Activated naive CD8-positive, alpha-beta T cell treated with anti-CD3 and anti-CD28 coated beads, Interleukin-2, amount 10 ng/mL, durations not matched to agents 7 days and 5 days (primary cell): ENCODE results near the gene TRPM2. TPM values are rescaled to one million over a fixed set of nuclear protein-coding genes. Genes with fewer than 3 reads are reported as not detected.

ENCODE experiments used
- ATAC-seq: fragments of 150-1000 bp; cut with Tn5 transposase; one replicate; pipeline ENCODE4 v1.10.0; 2021; ENCODE audit warnings: low read depth, moderate library complexity
- POLR2A ChIA-PET: fragments of 350-600 bp; sonication (Branson Sonifier 250); formaldehyde crosslinking; loops from one replicate; lab custom pipeline; 2021; ENCODE audit warnings: antibody characterized with exemption; lab: Charles Lee
- DNase-seq: peaks from one replicate; pipeline ENCODE4 v3.0.0; 2021
- H3K27ac Mint-ChIP-seq: one replicate; pipeline ENCODE4 v1.8.0; 2022; ENCODE audit warnings: mild to moderate bottlenecking, mixed read lengths
- H3K27me3 Mint-ChIP-seq: one replicate; pipeline ENCODE4 v1.8.0; 2022; ENCODE audit warnings: mild to moderate bottlenecking, moderate library complexity, mixed read lengths
- H3K36me3 Mint-ChIP-seq: one replicate; pipeline ENCODE4 v1.8.0; 2021; ENCODE audit warnings: mild to moderate bottlenecking, mixed read lengths
- H3K4me1 Mint-ChIP-seq: one replicate; pipeline ENCODE4 v1.8.0; 2021; ENCODE audit warnings: mixed read lengths
- H3K4me3 Mint-ChIP-seq: one replicate; pipeline ENCODE4 v1.8.0; 2022; ENCODE audit warnings: mild to moderate bottlenecking, moderate library complexity, mixed read lengths
- H3K9me3 Mint-ChIP-seq: one replicate; pipeline ENCODE4 v1.8.0; 2021; ENCODE audit warnings: mixed read lengths
- total RNA-seq, 2 experiments: library from RNA; stranded (reverse); gene quantifications; one replicate each; pipeline ENCODE4 v1.2.3, GENCODE V29; 2021

Gene TRPM2
- total RNA-seq, 2 experiments from 2014 or later: 29.6 to 31.1 TPM

DNA sequence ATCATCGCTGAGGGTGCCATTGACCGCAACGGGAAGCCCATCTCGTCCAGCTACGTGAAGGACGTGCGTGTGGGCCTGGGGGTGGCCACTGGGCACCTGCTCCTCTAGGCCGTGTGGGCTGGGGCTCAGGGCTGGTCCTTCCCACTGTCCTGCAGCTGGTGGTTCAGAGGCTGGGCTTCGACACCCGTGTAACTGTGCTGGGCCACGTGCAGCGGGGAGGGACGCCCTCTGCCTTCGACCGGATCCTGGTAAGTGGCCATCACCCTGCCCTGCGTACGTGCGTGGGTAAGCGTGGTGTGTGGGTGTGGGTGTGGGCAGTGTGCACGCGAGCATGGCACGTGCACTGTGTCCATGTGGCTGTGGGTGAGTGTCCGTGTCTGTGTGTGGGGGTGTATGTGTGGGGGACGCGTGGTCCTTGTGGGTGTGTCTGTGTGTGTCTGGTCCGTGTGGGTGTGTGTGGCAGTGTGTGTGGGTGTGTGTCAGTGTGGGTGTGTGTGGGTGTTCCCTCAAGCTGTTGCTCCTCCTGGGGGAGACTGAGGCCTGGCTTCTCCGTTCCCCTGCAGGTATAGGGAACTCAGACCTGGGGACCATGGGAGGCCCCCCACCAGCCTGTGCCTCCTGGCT, 37.0 kb upstream of the TRPM2 start:
- ATAC-seq (no peak), DNase-seq (no peak)
- Mint-ChIP-seq H3K27ac (no peak overlapping the region), H3K4me1 (no peaks in the 10 kb centered on the region), H3K4me3 (no peak overlapping the region), H3K36me3 (peaks cover 1% of the 10 kb centered on the region), H3K9me3 (no peaks in the 10 kb centered on the region), H3K27me3 (no peaks in the 10 kb centered on the region)
- POLR2A ChIA-PET: no interaction called here

DNA sequence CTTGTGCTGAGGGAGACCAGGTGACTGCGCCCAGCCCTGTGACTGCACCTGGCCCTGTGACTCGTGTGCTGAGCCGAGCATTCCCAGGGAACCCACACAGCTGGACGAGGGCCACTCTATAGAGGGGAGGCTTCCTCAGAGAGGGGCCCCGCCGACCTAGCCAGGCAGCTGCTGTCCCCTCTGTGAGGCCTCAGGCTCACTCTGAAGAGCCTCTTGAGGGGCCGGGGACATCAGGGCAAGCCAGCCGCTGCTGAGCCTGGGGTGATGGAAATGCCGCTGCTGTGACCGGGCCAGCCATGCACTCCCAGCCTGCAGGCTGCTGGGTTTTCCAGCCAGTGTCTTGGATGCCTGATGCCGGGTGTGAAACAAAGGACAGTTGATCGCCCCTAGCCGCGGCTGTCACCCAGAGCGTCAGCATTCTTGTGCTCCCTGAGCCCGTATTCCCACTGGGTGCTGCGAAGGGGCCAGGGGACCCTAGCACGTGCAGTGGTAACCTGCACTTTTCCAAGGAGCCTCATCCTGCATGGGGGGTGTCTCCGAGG, 36.1 kb upstream of the TRPM2 start:
- H3K27me3 Mint-ChIP-seq: no peaks in the 10 kb centered on the region
- H3K9me3 Mint-ChIP-seq: no peaks in the 10 kb centered on the region
- H3K36me3 Mint-ChIP-seq: peaks cover 3% of the 10 kb centered on the region
- no peaks in the 10 kb centered on the region for H3K4me1 Mint-ChIP-seq
- H3K27ac Mint-ChIP-seq: no peak overlapping the region
- DNase-seq: no peak
- ATAC-seq: no peak
- no peak overlapping the region for H3K4me3 Mint-ChIP-seq
- POLR2A ChIA-PET: no interaction called here

DNA sequence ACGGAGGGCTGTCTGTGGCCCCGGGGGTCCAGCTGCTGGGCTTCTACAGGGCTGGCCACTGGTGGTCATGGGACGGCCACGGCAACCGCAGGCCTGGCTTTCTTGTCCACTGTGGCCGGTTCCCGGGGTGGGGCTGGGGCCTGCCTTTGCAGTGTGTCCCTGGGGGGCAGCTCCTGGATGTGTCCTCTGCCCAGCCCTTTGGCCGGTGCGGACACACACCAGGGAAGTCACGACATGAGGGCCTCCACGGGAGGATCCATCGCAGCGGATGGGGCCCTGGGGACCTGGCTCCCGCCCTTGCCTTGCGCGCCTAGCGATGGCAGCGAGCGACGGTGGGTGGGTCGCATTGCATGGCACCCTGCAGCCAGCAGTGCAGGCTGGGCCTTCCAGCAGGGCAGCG, 35.5 kb upstream of the TRPM2 start:
- POLR2A ChIA-PET: no interaction called here

DNA sequence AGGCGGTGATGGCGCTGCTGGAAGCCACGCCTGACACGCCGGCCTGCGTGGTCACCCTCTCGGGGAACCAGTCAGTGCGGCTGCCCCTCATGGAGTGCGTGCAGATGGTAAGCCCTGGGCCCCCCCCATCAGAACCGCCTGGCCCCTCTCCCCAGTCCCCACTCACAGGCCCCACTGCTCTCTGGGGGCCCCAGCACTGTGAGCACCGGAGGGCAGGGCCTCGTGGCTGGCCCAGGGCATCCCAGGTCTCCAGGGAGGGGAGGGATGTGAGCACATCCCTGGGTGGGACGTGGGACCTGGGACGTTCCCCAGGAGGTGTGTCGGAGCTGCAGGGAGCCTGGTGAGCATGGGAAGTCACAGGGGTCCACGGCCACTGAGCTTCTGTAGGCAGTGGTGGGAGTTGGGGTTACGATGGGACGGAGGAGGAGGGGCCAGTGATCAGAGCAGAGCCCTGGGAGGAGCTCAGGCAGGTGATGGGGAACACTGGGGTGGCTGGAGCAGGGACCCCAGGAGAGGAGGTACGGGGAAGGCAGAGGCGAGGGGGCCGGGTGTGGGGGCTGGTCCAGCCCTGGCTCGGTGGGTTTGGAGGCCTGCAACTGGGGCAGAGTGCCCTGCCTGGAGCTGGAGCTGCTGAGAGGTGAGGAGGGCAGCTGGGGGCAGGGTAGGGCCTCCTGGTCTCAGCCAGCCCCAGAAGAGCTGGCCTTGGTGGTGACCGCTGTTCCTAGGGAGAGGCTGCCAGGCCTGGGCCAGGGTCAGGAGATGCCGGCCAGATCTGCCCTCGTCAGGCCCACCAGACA, 34.7 kb upstream of the TRPM2 start:
- no peak for ATAC-seq
- H3K36me3 Mint-ChIP-seq: peaks cover 3% of the 10 kb centered on the region
- no peaks in the 10 kb centered on the region for H3K9me3 Mint-ChIP-seq
- no peak overlapping the region for H3K27ac Mint-ChIP-seq
- no peak for DNase-seq
- POLR2A ChIA-PET: no interaction called here
- no peak overlapping the region for H3K4me3 Mint-ChIP-seq
- H3K27me3 Mint-ChIP-seq: no peaks in the 10 kb centered on the region
- H3K4me1 Mint-ChIP-seq: no peaks in the 10 kb centered on the region

More for the DNA sequence above, 35.5 kb upstream of the TRPM2 start:
- H3K27me3 Mint-ChIP-seq: no peaks in the 10 kb centered on the region
- DNase-seq (no peak), ATAC-seq (no peak)
- H3K27ac Mint-ChIP-seq: no peak overlapping the region
- H3K4me1 Mint-ChIP-seq: no peaks in the 10 kb centered on the region
- no peaks in the 10 kb centered on the region for H3K9me3 Mint-ChIP-seq
- H3K36me3 Mint-ChIP-seq: peaks cover 3% of the 10 kb centered on the region
- no peak overlapping the region for H3K4me3 Mint-ChIP-seq

DNA sequence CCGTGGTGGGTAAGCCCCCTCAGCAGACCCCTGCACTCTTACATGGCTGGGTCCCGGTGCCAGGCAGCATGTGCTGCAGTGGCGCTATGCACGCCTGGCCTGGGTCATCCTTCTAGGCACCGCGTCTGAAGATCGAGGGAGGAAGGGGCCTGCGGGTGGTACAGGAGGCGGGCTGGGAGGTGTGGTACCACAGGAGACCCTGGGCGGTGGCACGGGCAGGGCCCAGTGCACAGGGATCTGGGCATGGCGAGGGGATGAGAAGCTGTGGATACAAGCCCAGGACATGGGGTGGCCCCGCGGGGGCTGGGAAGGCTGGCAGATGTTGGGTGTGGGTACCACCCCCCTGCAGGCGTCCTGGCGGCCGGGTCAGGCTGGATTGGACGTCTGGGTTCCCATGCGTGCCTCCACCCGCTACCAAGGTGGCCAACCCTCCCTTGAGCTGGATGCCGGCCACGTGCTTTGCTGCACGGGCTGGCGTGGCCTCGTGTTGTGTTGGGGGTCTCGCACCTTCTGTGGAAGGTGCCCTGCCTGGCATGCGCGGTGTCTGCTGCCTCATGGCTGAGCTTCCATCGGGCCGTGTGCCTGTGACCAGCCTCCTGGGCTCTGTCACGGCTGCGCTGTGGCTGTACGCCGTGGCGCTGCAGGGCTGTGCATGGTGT, 33.9 kb upstream of the TRPM2 start:
- H3K36me3 Mint-ChIP-seq: peaks cover 3% of the 10 kb centered on the region
- H3K27me3 Mint-ChIP-seq: no peaks in the 10 kb centered on the region
- no peak overlapping the region for H3K4me3 Mint-ChIP-seq
- no peak for DNase-seq
- ATAC-seq: no peak
- POLR2A ChIA-PET: no interaction called here
- no peak overlapping the region for H3K27ac Mint-ChIP-seq
- no peaks in the 10 kb centered on the region for H3K9me3 Mint-ChIP-seq
- H3K4me1 Mint-ChIP-seq: no peaks in the 10 kb centered on the region

DNA sequence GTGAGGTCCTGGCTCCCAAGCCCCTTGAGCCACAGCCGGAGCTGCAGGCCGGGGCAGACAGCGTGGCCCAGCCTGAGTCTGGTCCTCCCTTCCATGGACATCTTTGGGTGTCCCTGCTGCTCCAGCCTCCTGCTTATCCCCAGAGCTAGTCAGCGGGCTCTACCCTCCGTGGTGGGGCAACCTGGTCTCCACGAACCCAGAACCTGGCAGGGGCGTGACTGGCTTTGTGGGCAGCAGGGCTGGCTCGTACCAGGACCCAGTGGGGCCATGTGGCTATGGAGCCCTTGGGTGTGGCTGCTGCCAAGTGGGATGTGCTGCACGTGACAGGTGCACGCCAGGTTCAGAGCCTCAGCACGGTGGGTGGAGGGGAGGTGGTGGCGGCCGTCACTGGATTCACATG, 32.6 kb upstream of the TRPM2 start:
- no peak overlapping the region for H3K4me3 Mint-ChIP-seq
- H3K9me3 Mint-ChIP-seq: no peaks in the 10 kb centered on the region
- H3K27me3 Mint-ChIP-seq: no peaks in the 10 kb centered on the region
- DNase-seq: no peak
- no peak overlapping the region for H3K27ac Mint-ChIP-seq
- POLR2A ChIA-PET: no interaction called here
- ATAC-seq: no peak
- H3K4me1 Mint-ChIP-seq: no peaks in the 10 kb centered on the region
- peaks cover 3% of the 10 kb centered on the region for H3K36me3 Mint-ChIP-seq

DNA sequence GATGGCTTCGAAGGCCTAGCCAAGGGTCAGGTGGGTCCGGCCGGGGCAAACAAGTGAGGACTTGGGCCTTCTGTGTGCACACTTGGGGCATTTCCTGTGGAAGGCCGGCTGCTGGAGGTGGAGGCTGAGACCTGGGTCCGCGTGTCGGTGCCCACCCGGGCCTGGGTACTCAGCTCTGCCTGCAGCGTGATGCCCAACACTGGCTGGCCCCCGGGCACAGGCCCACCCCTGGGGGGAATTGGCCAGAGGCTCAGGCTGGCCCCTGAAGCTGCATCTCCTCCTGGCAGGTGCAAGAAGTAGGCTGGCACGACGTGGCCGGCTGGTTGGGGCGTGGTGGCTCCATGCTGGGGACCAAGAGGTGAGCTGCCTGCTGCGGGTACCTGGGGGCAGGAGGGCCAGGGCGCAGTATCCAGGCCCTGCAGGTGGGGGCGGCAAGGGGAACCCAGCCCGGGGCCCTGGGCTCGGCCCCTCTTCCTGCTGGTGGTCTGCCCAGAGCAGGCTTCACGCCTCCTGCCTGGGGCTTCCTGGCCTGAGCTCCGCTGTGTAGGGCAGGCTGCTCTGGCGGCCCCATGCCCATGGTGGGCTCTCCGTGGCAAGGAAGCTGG, 31.5 kb upstream of the TRPM2 start:
- Mint-ChIP-seq H3K9me3 (no peaks in the 10 kb centered on the region), H3K36me3 (peaks cover 3% of the 10 kb centered on the region), H3K4me1 (no peaks in the 10 kb centered on the region), H3K4me3 (no peak overlapping the region), H3K27ac (no peak overlapping the region), H3K27me3 (no peaks in the 10 kb centered on the region)
- POLR2A ChIA-PET: no interaction called here
- DNase-seq (no peak), ATAC-seq (no peak)

DNA sequence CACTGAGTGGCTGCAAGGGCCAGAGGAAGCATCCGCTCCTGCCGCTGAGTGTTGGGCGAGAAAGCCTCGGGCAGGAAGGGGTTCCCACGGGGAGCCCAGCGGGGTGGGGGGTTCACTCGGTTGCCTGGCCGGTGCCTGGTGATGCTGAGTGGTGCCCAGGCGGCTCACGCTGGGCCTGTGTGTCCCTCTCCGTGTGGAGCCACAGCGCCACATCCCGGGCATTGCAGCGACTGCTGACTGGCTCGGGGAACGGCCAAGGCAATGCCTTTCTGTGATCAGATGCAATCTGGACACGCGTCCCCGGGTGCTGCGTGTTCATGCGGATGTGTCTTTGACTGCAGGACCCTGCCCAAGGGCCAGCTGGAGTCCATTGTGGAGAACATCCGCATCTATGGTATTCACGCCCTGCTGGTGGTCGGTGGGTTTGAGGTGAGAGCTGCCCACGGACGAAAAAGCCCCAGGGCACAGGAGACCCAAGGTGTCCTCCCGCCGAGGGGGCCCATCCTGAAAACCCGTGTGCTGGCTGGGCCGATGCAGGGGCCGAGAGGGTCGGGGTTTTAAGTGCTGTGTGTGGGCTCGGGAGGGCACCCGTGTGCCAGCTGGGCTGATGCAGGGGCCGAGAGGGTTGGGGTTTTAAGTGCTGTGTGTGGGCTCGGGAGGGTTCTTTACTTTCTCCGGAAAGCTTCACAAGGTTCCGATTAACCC, 30.6 kb upstream of the TRPM2 start:
- Mint-ChIP-seq H3K9me3 (no peaks in the 10 kb centered on the region), H3K27ac (no peak overlapping the region), H3K27me3 (no peaks in the 10 kb centered on the region), H3K4me1 (no peaks in the 10 kb centered on the region), H3K36me3 (peaks cover 3% of the 10 kb centered on the region), H3K4me3 (no peak overlapping the region)
- ATAC-seq (no peak), DNase-seq (no peak)
- POLR2A ChIA-PET: interaction anchor here (0.7 kb wide), 1 partner anchor 31 kb away, joined by 3 read pairs; the partner anchor contains the start of gene TRPM2

DNA sequence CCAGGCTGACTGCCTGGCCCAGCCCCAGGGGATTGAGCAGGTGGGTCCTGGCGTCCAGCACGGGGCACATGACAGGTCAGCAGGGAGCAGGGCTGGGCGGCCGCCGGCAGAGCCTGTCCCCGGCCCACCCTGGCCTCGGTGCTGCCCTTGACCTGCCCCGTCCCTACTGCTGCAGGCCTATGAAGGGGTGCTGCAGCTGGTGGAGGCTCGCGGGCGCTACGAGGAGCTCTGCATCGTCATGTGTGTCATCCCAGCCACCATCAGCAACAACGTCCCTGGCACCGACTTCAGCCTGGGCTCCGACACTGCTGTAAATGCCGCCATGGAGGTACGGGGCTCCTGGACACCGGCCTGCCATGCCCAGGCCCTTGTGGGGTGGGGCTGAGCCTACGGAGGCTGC, 29.8 kb upstream of the TRPM2 start:
- Mint-ChIP-seq H3K27me3 (no peaks in the 10 kb centered on the region), H3K27ac (no peak overlapping the region), H3K9me3 (no peaks in the 10 kb centered on the region), H3K4me3 (no peak overlapping the region), H3K36me3 (peaks cover 3% of the 10 kb centered on the region), H3K4me1 (no peaks in the 10 kb centered on the region)
- POLR2A ChIA-PET: interaction anchor here (0.7 kb wide), 1 partner anchor 30 kb away, joined by 3 read pairs; the partner anchor contains the start of gene TRPM2
- DNase-seq (no peak), ATAC-seq (no peak)

DNA sequence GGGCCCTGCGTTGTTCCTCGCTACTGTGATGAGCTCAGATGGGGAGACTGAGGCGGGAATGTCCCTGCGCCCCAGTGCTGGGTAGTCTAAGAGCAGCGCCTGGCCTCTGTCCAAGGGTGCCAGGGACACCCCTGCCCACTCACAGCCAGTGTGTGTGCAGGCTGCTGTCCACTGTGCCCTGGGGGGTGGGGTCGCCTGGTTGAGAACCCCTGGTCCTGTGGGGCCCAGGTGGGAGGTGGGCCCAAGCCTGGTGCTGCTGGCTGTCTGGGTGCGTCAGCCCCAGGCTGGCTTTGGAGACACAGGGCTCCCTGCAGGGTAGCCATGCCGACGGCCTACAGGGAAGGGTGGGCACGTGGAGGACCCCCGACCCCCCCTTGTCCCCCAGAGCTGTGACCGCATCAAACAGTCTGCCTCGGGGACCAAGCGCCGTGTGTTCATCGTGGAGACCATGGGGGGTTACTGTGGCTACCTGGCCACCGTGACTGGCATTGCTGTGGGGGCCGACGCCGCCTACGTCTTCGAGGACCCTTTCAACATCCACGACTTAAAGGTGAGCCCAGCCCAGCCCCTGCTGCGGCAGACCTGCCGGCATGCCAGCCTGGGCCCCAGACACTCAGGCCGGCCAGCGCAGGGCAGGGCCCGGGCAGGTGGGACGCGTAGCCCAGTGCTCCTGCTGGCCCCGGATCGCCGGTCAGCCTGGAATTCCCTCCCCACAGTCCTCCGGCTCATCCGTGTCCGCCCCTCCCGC, 29.1 kb upstream of the TRPM2 start:
- no peak overlapping the region for H3K27ac Mint-ChIP-seq
- no peak for ATAC-seq
- H3K4me1 Mint-ChIP-seq: no peaks in the 10 kb centered on the region
- DNase-seq: no peak
- POLR2A ChIA-PET: no interaction called here
- H3K9me3 Mint-ChIP-seq: no peaks in the 10 kb centered on the region
- H3K4me3 Mint-ChIP-seq: no peak overlapping the region
- peaks cover 2% of the 10 kb centered on the region for H3K36me3 Mint-ChIP-seq
- no peaks in the 10 kb centered on the region for H3K27me3 Mint-ChIP-seq

DNA sequence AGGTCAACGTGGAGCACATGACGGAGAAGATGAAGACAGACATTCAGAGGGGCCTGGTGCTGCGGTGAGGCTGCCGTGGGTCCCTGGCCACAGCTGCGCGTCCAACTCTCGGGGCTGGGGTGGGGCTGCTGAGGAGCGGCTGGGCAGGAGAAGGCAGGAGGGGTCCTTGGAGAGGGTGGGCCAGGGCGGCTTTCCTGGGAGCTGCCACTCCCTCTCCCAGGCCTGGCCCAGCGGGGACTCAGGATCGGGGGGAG, 28.6 kb upstream of the TRPM2 start:
- ATAC-seq (no peak), DNase-seq (no peak)
- POLR2A ChIA-PET: no interaction called here
- Mint-ChIP-seq H3K4me1 (no peaks in the 10 kb centered on the region), H3K36me3 (peaks cover 2% of the 10 kb centered on the region), H3K27me3 (no peaks in the 10 kb centered on the region), H3K9me3 (no peaks in the 10 kb centered on the region), H3K4me3 (no peak overlapping the region), H3K27ac (no peak overlapping the region)

DNA sequence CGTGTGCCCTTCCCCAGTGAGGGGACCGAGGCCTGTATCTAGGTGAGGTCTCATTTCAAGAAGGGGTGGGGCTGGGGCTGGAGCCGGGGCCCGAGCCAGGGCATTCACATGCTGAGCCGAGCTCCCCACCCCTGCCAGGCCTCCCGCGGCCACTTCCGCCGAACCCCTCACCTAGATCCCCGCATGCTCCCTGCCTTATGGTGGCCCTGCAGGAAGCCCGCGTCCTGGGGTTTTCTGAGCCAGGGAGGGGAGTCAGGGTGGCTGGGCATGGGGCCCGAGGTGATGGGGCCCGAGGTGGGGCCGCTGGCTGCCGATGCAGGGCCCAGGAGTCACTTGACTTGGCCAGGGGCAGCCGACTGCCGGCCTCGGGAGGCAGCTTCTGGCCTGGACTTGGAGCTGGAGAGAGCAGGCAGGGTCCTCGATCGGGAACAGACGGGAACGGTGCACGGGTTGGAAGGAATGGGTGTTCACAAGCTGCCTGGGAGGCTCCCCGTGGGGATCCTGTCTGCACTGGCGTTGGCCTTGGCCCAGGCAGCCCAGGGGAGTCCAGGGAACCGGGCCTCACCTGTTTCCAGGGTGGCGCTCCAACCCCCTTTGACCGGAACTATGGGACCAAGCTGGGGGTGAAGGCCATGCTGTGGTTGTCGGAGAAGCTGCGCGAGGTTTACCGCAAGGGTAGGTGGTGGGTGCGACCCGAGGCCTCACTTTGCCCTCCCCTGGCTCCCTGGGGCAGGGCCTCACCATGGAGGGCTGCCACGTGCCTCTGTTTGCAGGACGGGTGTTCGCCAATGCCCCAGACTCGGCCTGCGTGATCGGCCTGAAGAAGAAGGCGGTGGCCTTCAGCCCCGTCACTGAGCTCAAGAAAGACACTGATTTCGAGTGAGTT, 27.8 kb upstream of the TRPM2 start:
- Mint-ChIP-seq H3K36me3 (peaks cover 2% of the 10 kb centered on the region), H3K9me3 (no peaks in the 10 kb centered on the region), H3K4me1 (no peaks in the 10 kb centered on the region), H3K27ac (no peak overlapping the region), H3K4me3 (no peak overlapping the region), H3K27me3 (no peaks in the 10 kb centered on the region)
- ATAC-seq (no peak), DNase-seq (no peak)
- POLR2A ChIA-PET: no interaction called here
